K562 (cell line): ENCODE measurements around the gene TSPAN1. TPM values are rescaled to one million over a fixed set of nuclear protein-coding genes. Genes with fewer than 3 reads are reported as not detected.

Experiments used
- ATAC-seq: fragments of 200-7000 bp; cut with Tn5 transposase; 3 replicates; pipeline ENCODE4 v1.9.1; 2020; ENCODE audit warnings: moderate library complexity
- BruUV-seq: library from RNA; stranded (reverse); fragments of 400-500 nt; replicated peaks from 2 replicates; lab custom pipeline; 2021; lab: Mats Ljungman, UMichigan
- CTCF ChIA-PET: fragments of 300-600 bp; formaldehyde crosslinking; extraction: SDS; loops from one replicate; lab custom pipeline; 2021; ENCODE audit warnings: low intra/inter-chr PET ratio; lab: Yijun Ruan, JAX
- POLR2A ChIA-PET: fragments of 300-600, 350-650 bp; sonication (Branson Sonifier 250); formaldehyde crosslinking; extraction: SDS; loops from one replicate; lab custom pipeline; 2021; ENCODE audit warnings: antibody characterized with exemption, inconsistent platforms; lab: Yijun Ruan, JAX
- DNase-seq, 4 experiments: peaks; one replicate each; pipeline versions ENCODE4 v3.0.0 to v3.0.0-alpha.2; 2011 to 2018; ENCODE audit warnings: low spot score in 3 of 4, mixed read lengths in 3 of 4; ENCODE audit errors: extremely low read depth in 1 of 4
- FAIRE-seq: peaks from 2 replicates; lab custom pipeline; 2011; peaks lifted over from hg19 to GRCh38; lab: Jason Lieb, UNC
- H2AFZ ChIP-seq: 2 replicates; pipeline ENCODE4 v1.6.0; 2011; ENCODE audit warnings: low read depth, low read length, control low read depth, inconsistent platforms
- H3K27ac ChIP-seq: fragments of 200-600 bp; 3 replicates; pipeline ENCODE4 v1.8.0; 2011; ENCODE audit warnings: low read depth, mild to moderate bottlenecking, control low read depth, inconsistent platforms, low read length, moderate library complexity, mixed read lengths; ENCODE audit errors: extremely low read depth
- H3K27me3 ChIP-seq, 2 experiments: fragments of 300-600 bp in 1 of 2; 2 replicates in 1 of 2; 3 replicates in 1 of 2; pipeline versions ENCODE4 v1.6.0 to v1.8.0; 2011; ENCODE audit warnings: inconsistent platforms in 2 of 2, low read length in 2 of 2, mild to moderate bottlenecking in 1 of 2, mixed read lengths in 1 of 2, moderate library complexity in 1 of 2; ENCODE audit not compliant: control insufficient read depth in 2 of 2, insufficient read depth in 2 of 2
- H3K36me3 ChIP-seq: fragments of 300-600 bp; 3 replicates; pipeline ENCODE4 v1.8.0; 2011; ENCODE audit warnings: mild to moderate bottlenecking, low read length, inconsistent platforms; ENCODE audit not compliant: control insufficient read depth, insufficient read depth
- H3K4me1 ChIP-seq, 2 experiments: fragments of 200-600 bp in 1 of 2; replicated peaks in 1 of 2; 2 replicates in 1 of 2; 3 replicates in 1 of 2; pipeline versions ENCODE4 v1.5.1 to v1.8.0; 2011; ENCODE audit warnings: inconsistent platforms in 2 of 2, low read length in 2 of 2, mild to moderate bottlenecking in 1 of 2, mixed read lengths in 1 of 2, moderate library complexity in 1 of 2; ENCODE audit not compliant: control insufficient read depth in 2 of 2, insufficient read depth in 2 of 2
- H3K4me2 ChIP-seq: 2 replicates; pipeline ENCODE4 v1.6.1; 2011; ENCODE audit warnings: low read length, control low read depth, inconsistent platforms, mixed read lengths; ENCODE audit not compliant: insufficient read depth
- H3K4me3 ChIP-seq: fragments of 200-600 bp; sonication (generic), shearing (Covaris generic); 2 replicates; pipeline ENCODE4 v1.5.1; 2016; ENCODE audit warnings: control low read depth, inconsistent platforms
- H3K79me2 ChIP-seq: fragments of 200-600 bp; 3 replicates; pipeline ENCODE4 v1.8.0; 2011; ENCODE audit warnings: low read length, inconsistent platforms; ENCODE audit not compliant: control insufficient read depth, insufficient read depth
- H3K9ac ChIP-seq, 2 experiments: 2 replicates each; pipeline versions ENCODE4 v1.6.0 to v1.6.1; 2011; ENCODE audit warnings: low read depth in 2 of 2, low read length in 2 of 2, control low read depth in 1 of 2, inconsistent platforms in 1 of 2, mild to moderate bottlenecking in 1 of 2, mixed read lengths in 1 of 2; ENCODE audit not compliant: insufficient read depth in 1 of 2
- H3K9me1 ChIP-seq: one replicate; pipeline ENCODE4 v1.6.0; 2011; ENCODE audit warnings: inconsistent platforms, mild to moderate bottlenecking, low read length, moderate library complexity; ENCODE audit not compliant: control insufficient read depth, insufficient read depth
- H3K9me3 ChIP-seq: replicated peaks from 2 replicates; pipeline ENCODE4 v1.5.1; 2011; ENCODE audit warnings: low read depth, low read length, inconsistent platforms; ENCODE audit not compliant: control insufficient read depth, insufficient read depth
- H4K20me1 ChIP-seq: replicated peaks from 2 replicates; pipeline ENCODE4 v1.6.1; 2011; ENCODE audit warnings: low read length, inconsistent platforms, mixed read lengths; ENCODE audit not compliant: control insufficient read depth, insufficient read depth
- ARNT ChIP-seq, 2 experiments: fragments of 450-650 bp; IDR thresholded peaks; 2 replicates each; pipeline ENCODE4 v1.6.1; 2016; ENCODE audit warnings: mild to moderate bottlenecking in 1 of 2
- CBX2 ChIP-seq: fragments of 200-600 bp; sonication (generic); IDR thresholded peaks from one replicate; pipeline ENCODE4 v1.6.1; 2012; ENCODE audit warnings: mild to moderate bottlenecking, low read length, inconsistent platforms; ENCODE audit not compliant: insufficient read depth, poor library complexity, severe bottlenecking
- ELF4 ChIP-seq: fragments of 450-650 bp; formaldehyde crosslinking; IDR thresholded peaks from 2 replicates; pipeline ENCODE4 v1.4.0; 2022; ENCODE audit warnings: missing genetic modification characterization
- ETV5 ChIP-seq: sonication (generic); formaldehyde crosslinking; IDR thresholded peaks from 2 replicates; pipeline ENCODE4 v1.4.0; 2020; ENCODE audit warnings: low read depth, mild to moderate bottlenecking, missing genetic modification reagents
- RFX1 ChIP-seq: fragments of 450-650 bp; IDR thresholded peaks from 2 replicates; pipeline ENCODE4 v1.6.1; 2016; ENCODE audit warnings: mild to moderate bottlenecking, moderate library complexity
- RFX5 ChIP-seq: IDR thresholded peaks from 2 replicates; pipeline ENCODE4 v1.6.1; 2011; ENCODE audit warnings: low read depth, mild to moderate bottlenecking, improper control_type of control experiment, low read length
- ZFP36 ChIP-seq: fragments of 150-350 bp; IDR thresholded peaks from 2 replicates; pipeline ENCODE4 v1.6.1; 2018; ENCODE audit warnings: low read length, low read depth; ENCODE audit not compliant: partially characterized antibody
- ZNF133 ChIP-seq: fragments of 250-450 bp; sonication (Bioruptor Pico); IDR thresholded peaks from 2 replicates; pipeline ENCODE4 v1.4.0; 2020; ENCODE audit warnings: mild to moderate bottlenecking
- ZNF239 ChIP-seq: fragments of 250-450 bp; sonication (Bioruptor Pico); IDR thresholded peaks from 2 replicates; pipeline ENCODE4 v1.4.0; 2020; ENCODE audit warnings: mild to moderate bottlenecking
- ZNF263 ChIP-seq: sonication (generic); formaldehyde crosslinking; IDR thresholded peaks from 2 replicates; pipeline ENCODE4 v1.8.0; 2022; ENCODE audit warnings: mild to moderate bottlenecking, missing genetic modification reagents, borderline replicate concordance
- ZNF586 ChIP-seq: fragments of 450-650 bp; formaldehyde crosslinking; conservative IDR thresholded peaks from 2 replicates; pipeline ENCODE4 v1.4.0; 2020; ENCODE audit warnings: mild to moderate bottlenecking, moderate library complexity
- WGBS: fragments of 100-300 bp; shearing (Covaris generic); methylation state at CpG from one replicate; pipeline ENCODE4 v1.1.6; 2016; ENCODE audit warnings: low coverage, mixed read lengths; ENCODE audit not compliant: insufficient coverage; ENCODE audit errors: missing lambda C conversion rate; 5-methylcytosine and 5-hydroxymethylcytosine counted together
- in situ Hi-C: fragments of 300-500 bp; cut with MboI; formaldehyde crosslinking; loops from 4 replicates; pipeline ENCODE4 v1.15.0; 2018; ENCODE audit warnings: inconsistent platforms, mixed read lengths
- intact Hi-C: fragments of 100-400 bp; cut with micrococcal nuclease; formaldehyde crosslinking; loops from 2 replicates; pipeline ENCODE4 v1.14.2; 2022
- polyA plus RNA-seq, 8 experiments: library from polyadenylated mRNA; depleted of rRNA in 4 of 8; stranded (reverse) in 5 of 8; unstranded in 3 of 8; fragments of >200 nt; fragmentation: Nextera tagmentation in 2 of 8; fragmentation: Illumina TruSeq in 1 of 8; extraction: Ambion mirVana in 2 of 8; extraction: Trizol in 1 of 8; gene quantifications; 2 replicates each; pipeline versions ENCODE4 v1.2.1 to v1.2.3, GENCODE V29; 2011 to 2014; ENCODE audit warnings: inconsistent platforms in 1 of 8, missing spikeins in 1 of 8
- total RNA-seq, 7 experiments: library from RNA; depleted of rRNA in 6 of 7; stranded (reverse); fragments of >200 nt in 6 of 7; fragmentation: Illumina TruSeq in 2 of 7; extraction: Trizol in 2 of 7; gene quantifications; 2 replicates each; pipeline versions ENCODE4 v1.2.1 to v1.2.3, GENCODE V29; 2011 to 2021; ENCODE audit warnings: low replicate concordance in 1 of 7
- TF ChIP-seq, protein P1 (sequence below), 2 experiments: fragments of 450-650 bp; IDR thresholded peaks; 2 replicates each; pipeline ENCODE4 v1.6.1; 2016
- TF ChIP-seq, protein P2 (sequence below): sonication (generic); formaldehyde crosslinking; IDR thresholded peaks from 2 replicates; pipeline ENCODE4 v1.8.1; 2023; ENCODE audit warnings: mild to moderate bottlenecking, missing genetic modification reagents
- TF ChIP-seq, protein P3 (sequence below): fragments of 250-450 bp; sonication (Bioruptor Pico); IDR thresholded peaks from 2 replicates; pipeline ENCODE4 v1.4.0; 2020; ENCODE audit warnings: mild to moderate bottlenecking, moderate library complexity, borderline replicate concordance

Gene TSPAN1
- total and polyA plus RNA-seq, 9 of the 15 experiments (the other 6 are each of a cell fraction or from before 2014, with no cell fraction given): 0.58 TPM; not detected in 8

DNA sequence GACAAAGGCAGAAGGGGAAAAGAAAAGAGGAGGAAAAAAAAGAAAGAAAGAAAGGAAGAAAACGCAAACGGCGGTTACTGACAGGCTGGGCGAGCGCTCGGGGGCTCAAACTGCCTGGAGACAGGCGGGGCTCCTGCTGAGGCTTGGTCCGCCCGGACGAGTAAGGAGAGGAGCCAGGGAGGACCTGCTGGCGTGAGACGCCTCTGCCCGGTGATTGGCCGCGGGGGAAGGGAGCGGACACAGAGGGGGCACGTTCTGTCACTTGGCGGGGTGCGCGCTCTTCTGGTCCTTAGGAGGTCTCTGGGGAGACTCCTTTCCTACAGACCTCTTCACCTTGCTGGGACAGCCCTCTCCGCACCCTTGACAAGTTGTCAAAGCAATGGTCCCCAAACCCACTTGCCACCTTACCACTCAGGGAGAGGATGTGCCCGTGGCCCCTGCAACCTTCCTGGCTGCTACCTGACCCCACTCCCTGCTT is 41.7 kb upstream of the TSPAN1 start:
- Histone ChIP-seq H3K27ac (peak overlapping the region; percentile 95), H3K9me3 (no peaks in the 10 kb centered on the region; the same call in 1 of the 2 replicates), H4K20me1 (no peaks in the 10 kb centered on the region), H3K79me2 (peaks cover 19% of the 10 kb centered on the region; the same call in 2 of the 3 replicates), H2AFZ (peak overlapping the region; percentile 99), H3K27me3 (no peaks in the 10 kb centered on the region), H3K9me1 (no peaks in the 10 kb centered on the region), H3K4me3 (peak overlapping the region; percentile 61), H3K4me1 (peaks cover 13 to 21% of the 10 kb centered on the region in 2 experiments; a peak in 4 of 5 replicates), H3K36me3 (no peaks in the 10 kb centered on the region; the same call in 2 of the 3 replicates), H3K4me2 (peak overlapping the region; percentile 93), H3K9ac (peak overlapping the region; percentile 80 to 88)
- DNase-seq (peak in 3 of 4 experiments; percentile 82 to 91 (median 83)), ATAC-seq (peak; percentile 75), FAIRE-seq (no peak)
- intact Hi-C loops: loop anchor here (1.0 to 2.0 kb wide), 3 partner anchors 25 to 96 kb away; no protein-coding TSS in a partner anchor
- under 1% methylated on average over 22 of the region's 22 CpGs for WGBS
- ChIA-PET CTCF (no interaction called here), POLR2A (interaction anchor here (4.6 kb wide), 1 partner anchor 10 kb away, joined by 50 read pairs; no protein-coding TSS in a partner anchor)
- in situ Hi-C loops: no loop called here
- TSS peak; percentile 94 for BruUV-seq
- TF ChIP-seq ARNT (IDR thresholded peaks at IDR 0.05): 0 out of 4 replicates have a peak, but pooled peaks of 1 of the 2 experiments have one; percentile 12
- TF ChIP-seq ETV5 (CRISPR knock-in tag): no peak
- TF ChIP-seq ZNF239 (CRISPR knock-in tag): no peak
- TF ChIP-seq ELF4 (CRISPR knock-in tag): no peak
- no peak for TF ChIP-seq ZFP36
- TF ChIP-seq RFX5: peak; percentile 75
- TF ChIP-seq ZNF133 (CRISPR knock-in tag): no peak
- TF ChIP-seq CBX2: no peak
- no peak for TF ChIP-seq RFX1
- TF ChIP-seq, protein P1, sequence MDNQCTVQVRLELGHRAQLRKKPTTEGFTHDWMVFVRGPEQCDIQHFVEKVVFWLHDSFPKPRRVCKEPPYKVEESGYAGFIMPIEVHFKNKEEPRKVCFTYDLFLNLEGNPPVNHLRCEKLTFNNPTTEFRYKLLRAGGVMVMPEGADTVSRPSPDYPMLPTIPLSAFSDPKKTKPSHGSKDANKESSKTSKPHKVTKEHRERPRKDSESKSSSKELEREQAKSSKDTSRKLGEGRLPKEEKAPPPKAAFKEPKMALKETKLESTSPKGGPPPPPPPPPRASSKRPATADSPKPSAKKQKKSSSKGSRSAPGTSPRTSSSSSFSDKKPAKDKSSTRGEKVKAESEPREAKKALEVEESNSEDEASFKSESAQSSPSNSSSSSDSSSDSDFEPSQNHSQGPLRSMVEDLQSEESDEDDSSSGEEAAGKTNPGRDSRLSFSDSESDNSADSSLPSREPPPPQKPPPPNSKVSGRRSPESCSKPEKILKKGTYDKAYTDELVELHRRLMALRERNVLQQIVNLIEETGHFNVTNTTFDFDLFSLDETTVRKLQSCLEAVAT (IDR thresholded peaks at IDR 0.05): no peak; a peak in 1 of 4 replicates
- peak; percentile 69 for TF ChIP-seq ZNF263
- TF ChIP-seq, protein P2, sequence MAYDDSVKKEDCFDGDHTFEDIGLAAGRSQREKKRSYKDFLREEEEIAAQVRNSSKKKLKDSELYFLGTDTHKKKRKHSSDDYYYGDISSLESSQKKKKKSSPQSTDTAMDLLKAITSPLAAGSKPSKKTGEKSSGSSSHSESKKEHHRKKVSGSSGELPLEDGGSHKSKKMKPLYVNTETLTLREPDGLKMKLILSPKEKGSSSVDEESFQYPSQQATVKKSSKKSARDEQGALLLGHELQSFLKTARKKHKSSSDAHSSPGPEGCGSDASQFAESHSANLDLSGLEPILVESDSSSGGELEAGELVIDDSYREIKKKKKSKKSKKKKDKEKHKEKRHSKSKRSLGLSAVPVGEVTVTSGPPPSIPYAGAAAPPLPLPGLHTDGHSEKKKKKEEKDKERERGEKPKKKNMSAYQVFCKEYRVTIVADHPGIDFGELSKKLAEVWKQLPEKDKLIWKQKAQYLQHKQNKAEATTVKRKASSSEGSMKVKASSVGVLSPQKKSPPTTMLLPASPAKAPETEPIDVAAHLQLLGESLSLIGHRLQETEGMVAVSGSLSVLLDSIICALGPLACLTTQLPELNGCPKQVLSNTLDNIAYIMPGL (CRISPR knock-in tag): no peak
- TF ChIP-seq, protein P3, sequence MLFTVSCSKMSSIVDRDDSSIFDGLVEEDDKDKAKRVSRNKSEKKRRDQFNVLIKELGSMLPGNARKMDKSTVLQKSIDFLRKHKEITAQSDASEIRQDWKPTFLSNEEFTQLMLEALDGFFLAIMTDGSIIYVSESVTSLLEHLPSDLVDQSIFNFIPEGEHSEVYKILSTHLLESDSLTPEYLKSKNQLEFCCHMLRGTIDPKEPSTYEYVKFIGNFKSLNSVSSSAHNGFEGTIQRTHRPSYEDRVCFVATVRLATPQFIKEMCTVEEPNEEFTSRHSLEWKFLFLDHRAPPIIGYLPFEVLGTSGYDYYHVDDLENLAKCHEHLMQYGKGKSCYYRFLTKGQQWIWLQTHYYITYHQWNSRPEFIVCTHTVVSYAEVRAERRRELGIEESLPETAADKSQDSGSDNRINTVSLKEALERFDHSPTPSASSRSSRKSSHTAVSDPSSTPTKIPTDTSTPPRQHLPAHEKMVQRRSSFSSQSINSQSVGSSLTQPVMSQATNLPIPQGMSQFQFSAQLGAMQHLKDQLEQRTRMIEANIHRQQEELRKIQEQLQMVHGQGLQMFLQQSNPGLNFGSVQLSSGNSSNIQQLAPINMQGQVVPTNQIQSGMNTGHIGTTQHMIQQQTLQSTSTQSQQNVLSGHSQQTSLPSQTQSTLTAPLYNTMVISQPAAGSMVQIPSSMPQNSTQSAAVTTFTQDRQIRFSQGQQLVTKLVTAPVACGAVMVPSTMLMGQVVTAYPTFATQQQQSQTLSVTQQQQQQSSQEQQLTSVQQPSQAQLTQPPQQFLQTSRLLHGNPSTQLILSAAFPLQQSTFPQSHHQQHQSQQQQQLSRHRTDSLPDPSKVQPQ (CRISPR knock-in tag): no peak
- no peak for TF ChIP-seq ZNF586 (CRISPR knock-in tag)
